Mucosa of stomach (tissue), 1 donor: ENCODE data around the gene PIP5KL1.
A peak's percentile ranks its signal among the peaks of the same experiment; 100 is the strongest.

ENCODE experiments used
- H3K27me3 ChIP-seq: one replicate; pipeline ENCODE4 v1.7.0; 2013; ENCODE audit warnings: mild to moderate bottlenecking, low read length; ENCODE audit not compliant: control insufficient read depth, insufficient read depth
- H3K36me3 ChIP-seq: one replicate; pipeline ENCODE4 v1.7.0; 2013; ENCODE audit warnings: low read length; ENCODE audit not compliant: control insufficient read depth, insufficient read depth
- H3K4me1 ChIP-seq: one replicate; pipeline ENCODE4 v1.7.0; 2013; ENCODE audit warnings: mild to moderate bottlenecking, low read length; ENCODE audit not compliant: control insufficient read depth, insufficient read depth
- H3K4me3 ChIP-seq: one replicate; pipeline ENCODE4 v1.7.0; 2013; ENCODE audit warnings: low read length
- H3K9ac ChIP-seq: one replicate; pipeline ENCODE4 v1.7.0; 2013; ENCODE audit warnings: mild to moderate bottlenecking, low read length, moderate library complexity
- H3K9me3 ChIP-seq: one replicate; pipeline ENCODE4 v1.7.0; 2013; ENCODE audit warnings: mild to moderate bottlenecking, low read length, moderate library complexity; ENCODE audit not compliant: control insufficient read depth
- donor health status: Pancreatic carcinoma.

Gene PIP5KL1

GRCh38 chr9:127912296-127912695, 18.3 kb downstream of the PIP5KL1 start:
- Histone ChIP-seq H3K9ac (no peak overlapping the region), H3K27me3 (no peaks in the 10 kb centered on the region), H3K9me3 (no peaks in the 10 kb centered on the region), H3K4me1 (peaks cover 38% of the 10 kb centered on the region), H3K36me3 (no peaks in the 10 kb centered on the region), H3K4me3 (no peak overlapping the region)

- Histone ChIP-seq H3K9ac (no peak overlapping the region), H3K4me1 (peaks cover 37% of the 10 kb centered on the region), H3K27me3 (no peaks in the 10 kb centered on the region), H3K4me3 (no peak overlapping the region), H3K36me3 (no peaks in the 10 kb centered on the region), H3K9me3 (no peaks in the 10 kb centered on the region)
Observed at GRCh38 chr9:127910613-127911205, 19.9 kb downstream of the PIP5KL1 start.

- no peak overlapping the region for H3K4me3 ChIP-seq
- H3K4me1 ChIP-seq = peaks cover 37% of the 10 kb centered on the region
- H3K36me3 ChIP-seq = no peaks in the 10 kb centered on the region
- no peak overlapping the region for H3K9ac ChIP-seq
- H3K27me3 ChIP-seq = no peaks in the 10 kb centered on the region
- no peaks in the 10 kb centered on the region for H3K9me3 ChIP-seq
Observed at GRCh38 chr9:127909839-127910273, 20.7 kb downstream of the PIP5KL1 start.

- no peaks in the 10 kb centered on the region for H3K9me3 ChIP-seq
- no peak overlapping the region for H3K9ac ChIP-seq
- no peak overlapping the region for H3K4me3 ChIP-seq
- no peaks in the 10 kb centered on the region for H3K36me3 ChIP-seq
- no peaks in the 10 kb centered on the region for H3K27me3 ChIP-seq
- peaks cover 43% of the 10 kb centered on the region for H3K4me1 ChIP-seq
Observed at GRCh38 chr9:127908660-127908926, 22.0 kb downstream of the PIP5KL1 start.

- Histone ChIP-seq H3K9me3 (no peaks in the 10 kb centered on the region), H3K36me3 (no peaks in the 10 kb centered on the region), H3K9ac (no peak overlapping the region), H3K4me1 (peaks cover 45% of the 10 kb centered on the region), H3K27me3 (no peaks in the 10 kb centered on the region), H3K4me3 (no peak overlapping the region)
Observed at GRCh38 chr9:127907867-127908659, 22.5 kb downstream of the PIP5KL1 start.

- H3K27me3 ChIP-seq = no peaks in the 10 kb centered on the region
- H3K9me3 ChIP-seq = no peaks in the 10 kb centered on the region
- H3K4me3 ChIP-seq = no peak overlapping the region
- H3K9ac ChIP-seq = no peak overlapping the region
- no peaks in the 10 kb centered on the region for H3K36me3 ChIP-seq
- H3K4me1 ChIP-seq = peaks cover 32% of the 10 kb centered on the region
Observed at GRCh38 chr9:127905788-127906191, 24.8 kb downstream of the PIP5KL1 start.

GRCh38 chr9:127905004-127905728, 25.4 kb downstream of the PIP5KL1 start:
- no peaks in the 10 kb centered on the region for H3K9me3 ChIP-seq
- no peaks in the 10 kb centered on the region for H3K27me3 ChIP-seq
- peak overlapping the region; percentile 30 for H3K9ac ChIP-seq
- H3K4me3 ChIP-seq = no peak overlapping the region
- peaks cover 32% of the 10 kb centered on the region for H3K4me1 ChIP-seq
- H3K36me3 ChIP-seq = no peaks in the 10 kb centered on the region

GRCh38 chr9:127904561-127905003, 26.0 kb downstream of the PIP5KL1 start:
- Histone ChIP-seq H3K9me3 (no peaks in the 10 kb centered on the region), H3K4me3 (no peak overlapping the region), H3K36me3 (no peaks in the 10 kb centered on the region), H3K27me3 (no peaks in the 10 kb centered on the region), H3K4me1 (peaks cover 37% of the 10 kb centered on the region), H3K9ac (peak overlapping the region; percentile 30)

GRCh38 chr9:127903557-127904475, 26.8 kb downstream of the PIP5KL1 start:
- Histone ChIP-seq H3K9ac (peak overlapping the region; percentile 38), H3K27me3 (no peaks in the 10 kb centered on the region), H3K9me3 (no peaks in the 10 kb centered on the region), H3K36me3 (no peaks in the 10 kb centered on the region), H3K4me1 (peaks cover 39% of the 10 kb centered on the region), H3K4me3 (no peak overlapping the region)

- Histone ChIP-seq H3K36me3 (peaks cover 5% of the 10 kb centered on the region), H3K9me3 (no peaks in the 10 kb centered on the region), H3K9ac (peak within 1 kb of the TSS; percentile 70), H3K27me3 (no peaks in the 10 kb centered on the region), H3K4me3 (peak within 1 kb of the TSS; percentile 56), H3K4me1 (peaks cover 21% of the 10 kb centered on the region)
Observed at GRCh38 chr9:127899128-127899943, 31.2 kb downstream of the PIP5KL1 start, which contains the start of gene ST6GALNAC6. Gene ST6GALNAC6 (minus strand): TSS chr9:127899603. CDS start chr9:127897981, 1,622 bp downstream.
